SK-N-MC (cell line): ENCODE results near the gene BMPR1A.

Experiments
- EZH2 ChIP-seq: fragments of 200-600 bp; sonication (generic); IDR thresholded peaks from one replicate; pipeline ENCODE4 v1.6.1; 2017; ENCODE audit warnings: antibody characterized with exemption
- POLR2AphosphoS5 ChIP-seq: IDR thresholded peaks from 2 replicates; pipeline ENCODE4 v1.6.1; 2012; ENCODE audit warnings: mild to moderate bottlenecking, low read depth, low read length, borderline replicate concordance

DNA sequence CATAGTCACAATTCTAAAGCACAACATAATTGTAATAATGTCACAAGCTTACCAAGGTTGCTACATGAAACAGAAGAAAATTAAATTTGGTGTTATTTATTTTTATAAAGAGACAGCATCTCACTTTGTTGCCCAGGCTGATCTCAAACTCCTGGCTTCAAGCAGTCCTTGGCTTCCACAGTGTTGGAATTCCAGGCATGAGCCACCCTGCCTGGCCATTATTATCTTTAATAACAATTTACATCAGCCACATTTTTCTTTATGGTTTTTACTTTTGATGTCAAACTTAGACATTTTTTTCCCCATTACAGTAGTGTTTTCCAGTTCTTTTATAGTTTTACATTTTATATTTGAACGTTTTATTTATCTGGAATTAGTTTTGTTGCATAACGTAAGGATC lies 46.7 kb downstream of the BMPR1A start:
- TF ChIP-seq EZH2 (no peak), POLR2AphosphoS5 (no peak)
